NCI-H2107 (cell line): ENCODE data around the gene LIME1.

Experiments used
- DNase-seq: peaks from one replicate; lab custom pipeline; 2025; lab: John Stamatoyannopoulos, UW

Gene LIME1

GRCh38 chr20:63735859-63736718 lies at the start of gene LIME1:
Gene LIME1 (plus strand): TSS chr20:63736664. CDS start chr20:63737550, 886 bp downstream.
- DNase-seq: no peak

- no peak for DNase-seq
These were observed 48.9 kb upstream of the LIME1 start for GRCh38 chr20:63687419-63688178.

- no peak for DNase-seq
These were observed 48.0 kb upstream of the LIME1 start for GRCh38 chr20:63688228-63689045.

- DNase-seq: no peak
These were observed 47.1 kb upstream of the LIME1 start for GRCh38 chr20:63689046-63690002.

GRCh38 chr20:63690003-63690897 lies 46.2 kb upstream of the LIME1 start:
- no peak for DNase-seq

GRCh38 chr20:63690898-63691710 lies 45.4 kb upstream of the LIME1 start:
- no peak for DNase-seq

- no peak for DNase-seq
These were observed 44.6 kb upstream of the LIME1 start for GRCh38 chr20:63691711-63692435.

- no peak for DNase-seq
These were observed 43.9 kb upstream of the LIME1 start for GRCh38 chr20:63692436-63693082.

- no peak for DNase-seq
These were observed 43.3 kb upstream of the LIME1 start for GRCh38 chr20:63693083-63693732.

GRCh38 chr20:63693733-63694583 lies 42.5 kb upstream of the LIME1 start:
- no peak for DNase-seq

- no peak for DNase-seq
These were observed 41.7 kb upstream of the LIME1 start for GRCh38 chr20:63694584-63695423.

- no peak for DNase-seq
These were observed 40.8 kb upstream of the LIME1 start for GRCh38 chr20:63695424-63696305.

GRCh38 chr20:63696306-63696627 lies 40.2 kb upstream of the LIME1 start:
- DNase-seq: no peak

GRCh38 chr20:63696628-63697356 lies 39.7 kb upstream of the LIME1 start, which contains the start of gene TNFRSF6B:
Gene TNFRSF6B (plus strand): TSS chr20:63696652. CDS start chr20:63696768, 116 bp downstream.
- DNase-seq: no peak
